Measurements from ENCODE around the gene DSTN.

Gene DSTN

GRCh38 chr20:17568045-17568788 is 1.7 kb upstream of the DSTN start:
- H3K4me3 ChIP-seq (replicated peaks; ENCODE audit: insufficient read depth, low read length) = no peak overlapping the region
- no peaks in the 10 kb centered on the region for H3K27me3 ChIP-seq (ENCODE audit: insufficient read depth, poor library complexity, severe bottlenecking)
- no peak for DNase-seq (ENCODE audit: low read depth in 1 of 2, low spot score in 1 of 2)
- no peak for TF ChIP-seq REST (IDR thresholded peaks at IDR 0.05; ENCODE audit: insufficient replicate concordance, low read depth)
- no peak for TF ChIP-seq SPI1 (IDR thresholded peaks at IDR 0.05; ENCODE audit: borderline replicate concordance, low read depth)
- TF ChIP-seq GABPA (IDR thresholded peaks at IDR 0.05; ENCODE audit: low read depth) = no peak
- TF ChIP-seq POLR2AphosphoS5 (IDR thresholded peaks at IDR 0.05; ENCODE audit: low read depth) = no peak
- TF ChIP-seq, protein P1, sequence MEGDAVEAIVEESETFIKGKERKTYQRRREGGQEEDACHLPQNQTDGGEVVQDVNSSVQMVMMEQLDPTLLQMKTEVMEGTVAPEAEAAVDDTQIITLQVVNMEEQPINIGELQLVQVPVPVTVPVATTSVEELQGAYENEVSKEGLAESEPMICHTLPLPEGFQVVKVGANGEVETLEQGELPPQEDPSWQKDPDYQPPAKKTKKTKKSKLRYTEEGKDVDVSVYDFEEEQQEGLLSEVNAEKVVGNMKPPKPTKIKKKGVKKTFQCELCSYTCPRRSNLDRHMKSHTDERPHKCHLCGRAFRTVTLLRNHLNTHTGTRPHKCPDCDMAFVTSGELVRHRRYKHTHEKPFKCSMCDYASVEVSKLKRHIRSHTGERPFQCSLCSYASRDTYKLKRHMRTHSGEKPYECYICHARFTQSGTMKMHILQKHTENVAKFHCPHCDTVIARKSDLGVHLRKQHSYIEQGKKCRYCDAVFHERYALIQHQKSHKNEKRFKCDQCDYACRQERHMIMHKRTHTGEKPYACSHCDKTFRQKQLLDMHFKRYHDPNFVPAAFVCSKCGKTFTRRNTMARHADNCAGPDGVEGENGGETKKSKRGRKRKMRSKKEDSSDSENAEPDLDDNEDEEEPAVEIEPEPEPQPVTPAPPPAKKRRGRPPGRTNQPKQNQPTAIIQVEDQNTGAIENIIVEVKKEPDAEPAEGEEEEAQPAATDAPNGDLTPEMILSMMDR (IDR thresholded peaks at IDR 0.05; ENCODE audit: insufficient read depth, low read length) = no peak
- no peak overlapping the region for H3K27ac ChIP-seq (replicated peaks)

GRCh38 chr20:17568972-17569521 is 828 bp upstream of the DSTN start:
- peak in 1 of 2 experiments; percentile 28 for DNase-seq (ENCODE audit: low read depth in 1 of 2, low spot score in 1 of 2)
- peak overlapping the region; percentile 95 for H3K4me3 ChIP-seq (replicated peaks; ENCODE audit: insufficient read depth, low read length)
- no peak overlapping the region for H3K27ac ChIP-seq (replicated peaks)
- no peaks in the 10 kb centered on the region for H3K27me3 ChIP-seq (ENCODE audit: insufficient read depth, poor library complexity, severe bottlenecking)
- no peak for TF ChIP-seq GABPA (IDR thresholded peaks at IDR 0.05; ENCODE audit: low read depth)
- TF ChIP-seq, protein P1 (IDR thresholded peaks at IDR 0.05; ENCODE audit: insufficient read depth, low read length) = no peak
- TF ChIP-seq SPI1 (IDR thresholded peaks at IDR 0.05; ENCODE audit: borderline replicate concordance, low read depth) = no peak
- TF ChIP-seq REST (IDR thresholded peaks at IDR 0.05; ENCODE audit: insufficient replicate concordance, low read depth) = no peak
- no peak for TF ChIP-seq POLR2AphosphoS5 (IDR thresholded peaks at IDR 0.05; ENCODE audit: low read depth)

GRCh38 chr20:17570347-17571152 is 675 bp downstream of the DSTN start:
- DNase-seq (ENCODE audit: low read depth in 1 of 2, low spot score in 1 of 2) = peak in 1 of 2 experiments; percentile 29
- TF ChIP-seq POLR2AphosphoS5 (IDR thresholded peaks at IDR 0.05; ENCODE audit: low read depth) (no peak), GABPA (IDR thresholded peaks at IDR 0.05; ENCODE audit: low read depth) (no peak), SPI1 (IDR thresholded peaks at IDR 0.05; ENCODE audit: borderline replicate concordance, low read depth) (no peak), REST (IDR thresholded peaks at IDR 0.05; ENCODE audit: insufficient replicate concordance, low read depth) (no peak)
- TF ChIP-seq, protein P1 (IDR thresholded peaks at IDR 0.05; ENCODE audit: insufficient read depth, low read length) = no peak
- H3K4me3 ChIP-seq (replicated peaks; ENCODE audit: insufficient read depth, low read length) = peak overlapping the region; percentile 95
- H3K27me3 ChIP-seq (ENCODE audit: insufficient read depth, poor library complexity, severe bottlenecking) = no peaks in the 10 kb centered on the region
- H3K27ac ChIP-seq (replicated peaks) = peak overlapping the region; percentile 77

Measured in HL-60 (cell line).